Effector CD8-positive, alpha-beta T cell (primary cell): ENCODE results near the gene EBF3.

Source experiments
- DNase-seq: peaks from one replicate; lab custom pipeline; 2025; lab: John Stamatoyannopoulos, UW

Gene EBF3

DNA sequence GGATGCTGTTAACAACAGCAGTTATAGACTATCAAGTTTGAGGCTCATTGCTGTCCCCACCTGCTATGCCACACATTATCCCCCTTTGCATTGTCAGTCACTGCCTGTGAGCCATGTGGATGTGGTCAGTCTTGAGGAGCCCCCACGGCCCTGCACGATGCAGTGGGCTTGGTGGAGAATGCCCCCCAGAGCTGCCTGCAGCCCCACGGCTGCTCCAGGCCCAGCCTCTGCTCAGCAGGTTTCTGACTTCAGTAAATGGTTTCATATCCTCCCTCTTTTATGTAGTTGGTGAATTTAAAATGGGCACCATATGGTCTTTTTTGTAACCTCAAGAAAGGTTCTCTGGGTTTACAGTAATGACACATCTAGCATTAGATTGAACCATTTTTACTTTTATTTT, 164.1 kb downstream of the EBF3 start:
- no peak for DNase-seq

DNA sequence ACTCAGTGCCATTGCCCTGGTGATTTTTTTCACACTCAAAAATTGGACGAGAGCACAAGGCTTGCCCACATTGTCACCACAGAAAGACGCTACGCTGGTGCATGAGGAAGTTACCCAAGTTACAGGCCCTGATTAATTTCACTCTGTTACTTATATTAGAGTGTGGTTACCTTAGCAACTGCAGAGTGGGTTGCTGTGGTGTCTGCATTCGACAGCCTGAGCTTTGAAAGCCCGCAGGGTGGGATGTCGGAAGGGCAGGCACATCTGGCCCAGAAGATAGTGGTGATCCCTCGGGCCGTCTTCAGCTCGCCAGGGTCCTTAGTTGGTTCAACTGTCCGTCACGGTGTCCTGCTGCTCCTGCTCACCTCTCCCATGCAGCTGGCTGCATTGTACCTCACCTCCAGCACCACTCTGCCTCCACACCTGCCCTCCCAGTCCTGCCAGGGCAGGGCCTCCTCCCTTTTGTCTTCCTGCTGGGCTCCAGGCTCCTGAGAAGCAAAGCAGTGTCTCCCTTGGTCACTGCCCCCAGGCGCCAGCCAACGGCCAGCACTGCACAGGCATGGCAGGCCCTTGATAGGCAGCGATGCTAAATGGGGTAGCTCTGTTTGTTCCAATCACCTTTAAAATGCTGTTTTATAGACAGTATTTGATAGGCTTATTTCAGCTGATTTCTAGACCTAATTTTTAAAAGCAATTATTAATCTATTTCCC, 167.2 kb downstream of the EBF3 start:
- no peak for DNase-seq

DNA sequence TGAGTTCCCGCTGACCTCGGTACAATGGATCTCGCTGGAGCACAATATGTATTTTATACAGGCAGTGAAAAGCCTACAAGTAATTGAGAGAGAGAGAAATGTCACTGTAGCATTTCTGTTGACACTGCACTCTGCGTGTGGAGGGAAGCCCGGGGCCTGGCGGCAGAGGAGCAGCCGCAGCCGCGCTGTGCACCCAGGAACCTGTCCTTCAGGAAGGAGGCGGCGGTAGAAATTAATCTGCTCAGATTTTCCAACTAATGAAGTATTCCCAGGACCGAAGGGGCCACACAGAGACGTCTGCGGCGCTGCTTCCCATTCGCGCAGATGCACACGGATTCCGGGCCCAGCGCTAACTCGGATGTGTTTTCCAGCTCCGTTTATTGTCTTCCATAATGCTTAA, 170.1 kb downstream of the EBF3 start:
- DNase-seq, result no peak

DNA sequence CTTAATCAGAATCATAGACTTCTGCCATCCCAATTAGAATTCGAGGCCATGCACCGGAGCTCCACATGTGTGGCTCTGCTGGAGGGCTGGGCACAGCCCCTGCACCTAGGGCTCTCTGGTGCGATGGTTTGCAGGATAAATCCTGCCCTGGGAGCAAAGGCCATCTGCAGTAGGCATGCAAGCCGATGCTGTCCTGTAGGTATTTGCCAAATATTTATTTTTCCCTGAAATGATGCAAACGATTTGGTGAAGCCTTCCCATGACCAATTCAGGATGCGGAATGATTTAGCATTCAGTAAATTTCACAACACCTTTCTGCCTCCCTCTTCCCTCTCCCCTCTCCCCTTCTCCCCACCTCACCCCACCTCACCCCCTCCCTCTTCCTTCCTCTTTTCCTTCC, 170.6 kb downstream of the EBF3 start:
- DNase-seq, result no peak

DNA sequence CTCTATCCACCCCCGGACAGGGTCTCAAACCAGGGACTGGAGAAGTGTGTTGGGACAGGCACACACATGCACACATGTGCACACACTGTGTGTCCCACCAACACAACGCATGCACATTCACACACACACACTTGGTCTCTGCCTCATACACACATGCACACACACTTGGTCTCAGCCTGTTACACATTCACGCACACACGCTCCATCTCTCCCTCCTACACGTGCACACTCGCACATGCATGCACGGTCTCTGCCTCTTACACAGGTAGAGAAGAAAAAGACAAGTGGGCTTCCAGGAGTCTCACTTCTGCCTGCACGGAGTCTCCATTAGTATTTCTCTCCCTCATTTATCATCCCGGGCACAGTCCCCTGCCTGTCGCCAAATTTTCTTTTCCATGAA, 171.2 kb downstream of the EBF3 start:
- no peak for DNase-seq

DNA sequence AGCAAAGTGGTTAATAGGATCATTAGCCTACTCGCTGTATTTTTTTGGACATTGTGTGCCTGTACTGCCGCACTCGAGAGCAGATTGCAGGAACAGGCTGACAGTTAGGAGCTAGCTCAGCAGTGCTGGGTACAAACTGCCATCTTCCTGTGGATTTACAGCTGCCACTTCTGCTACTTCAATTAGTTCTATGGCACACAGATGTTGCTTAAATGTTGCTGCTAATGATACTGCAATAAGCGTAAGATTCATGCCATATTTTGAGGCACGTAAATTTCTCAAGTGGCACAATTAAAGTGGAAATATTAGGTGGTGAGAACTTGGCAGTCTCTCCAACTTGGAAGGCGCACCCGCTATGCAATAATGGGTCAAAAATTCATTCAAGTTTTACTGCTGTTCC, 171.9 kb downstream of the EBF3 start:
- no peak for DNase-seq

DNA sequence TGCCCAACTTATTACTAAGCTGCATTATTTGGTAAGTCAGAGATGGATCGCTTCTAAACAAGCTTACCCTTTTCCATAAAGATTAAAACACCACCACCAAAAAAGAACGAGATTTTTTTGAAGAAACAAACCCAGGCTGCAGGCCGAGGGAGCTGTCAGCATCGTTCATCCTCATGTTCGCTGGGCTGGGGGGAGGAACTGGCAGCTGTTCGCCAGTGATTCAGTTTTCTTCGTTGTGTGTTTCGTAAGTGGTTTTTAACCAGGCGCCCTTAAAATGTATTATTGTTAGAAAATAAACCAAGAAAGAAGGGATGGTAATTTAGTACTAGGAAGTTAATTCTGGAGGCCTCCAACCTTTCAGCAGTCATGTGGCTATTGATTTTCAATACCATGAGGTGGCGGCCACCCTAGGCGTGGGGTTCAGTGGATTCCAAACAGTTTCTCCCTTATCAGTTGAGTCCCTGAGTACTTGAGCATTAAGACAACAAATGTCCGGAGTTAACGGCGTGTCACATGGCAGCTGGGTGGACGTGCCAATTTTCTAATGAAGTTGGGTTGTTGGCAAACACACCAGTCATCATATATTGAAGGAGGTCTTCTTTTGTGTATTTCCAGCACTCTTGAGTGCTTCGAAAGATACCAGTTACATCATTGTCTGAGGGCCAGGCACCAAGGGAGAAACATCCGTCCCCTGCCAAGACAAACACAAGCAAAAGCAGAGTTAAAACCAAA, 173.2 kb downstream of the EBF3 start:
- DNase-seq, result no peak

DNA sequence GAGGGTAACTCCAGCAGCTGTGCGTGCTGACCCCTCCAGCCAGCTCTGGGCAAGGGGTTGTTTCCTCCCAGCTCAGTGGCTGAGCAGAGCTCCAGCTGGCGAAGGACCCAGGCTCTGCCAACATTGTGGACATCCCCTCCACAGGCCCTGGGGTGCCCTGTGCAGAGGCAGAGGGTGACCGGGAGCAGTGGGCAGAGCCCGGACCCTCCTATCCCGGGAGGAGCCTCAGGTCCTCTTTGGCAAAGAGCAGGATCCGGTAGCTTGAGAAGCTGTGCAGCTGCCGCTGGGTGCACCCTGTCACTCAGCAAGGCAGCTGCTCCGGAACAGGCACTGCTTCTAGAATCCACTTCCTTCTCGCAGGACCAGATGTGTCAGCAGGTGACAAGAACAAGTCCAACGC, 175.9 kb downstream of the EBF3 start:
- DNase-seq, result no peak

DNA sequence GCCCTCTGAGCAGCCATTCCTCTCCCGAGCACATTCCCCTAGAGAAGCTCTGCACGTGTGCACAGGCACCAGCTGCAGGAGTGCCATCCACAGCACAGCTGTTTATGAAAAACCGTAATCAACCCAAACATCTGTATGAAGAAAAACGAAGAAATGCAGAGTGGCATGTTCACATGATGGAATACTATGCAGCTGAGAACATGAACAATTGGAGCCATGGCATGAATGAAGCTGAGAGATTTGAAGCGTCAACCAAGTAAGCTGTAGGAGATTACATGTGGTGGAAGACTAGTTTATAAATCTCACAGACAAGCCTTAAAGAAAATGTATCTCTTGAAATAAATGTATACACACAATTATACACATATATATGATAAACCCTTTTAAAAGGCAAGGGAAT, 176.5 kb downstream of the EBF3 start:
- no peak for DNase-seq

DNA sequence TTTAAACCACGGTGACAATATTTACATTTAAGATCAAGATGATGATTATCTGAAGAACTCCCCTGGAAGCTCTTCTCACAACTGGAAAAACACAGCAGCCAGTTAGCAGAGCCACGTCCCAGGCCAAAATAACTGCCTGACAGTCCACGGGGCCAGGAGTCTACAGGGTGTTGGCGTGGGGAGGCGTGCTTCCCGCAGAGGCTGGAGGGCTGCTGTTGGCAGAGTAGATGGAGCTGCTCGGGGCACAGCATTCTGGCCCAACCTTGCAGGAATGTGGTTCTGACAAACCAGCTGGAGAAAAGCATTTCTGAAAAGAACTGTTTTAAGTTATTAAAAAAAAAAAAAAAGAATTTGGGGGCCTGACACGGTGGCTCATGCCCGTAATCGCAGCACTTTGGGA, 177.9 kb downstream of the EBF3 start:
- no peak for DNase-seq

DNA sequence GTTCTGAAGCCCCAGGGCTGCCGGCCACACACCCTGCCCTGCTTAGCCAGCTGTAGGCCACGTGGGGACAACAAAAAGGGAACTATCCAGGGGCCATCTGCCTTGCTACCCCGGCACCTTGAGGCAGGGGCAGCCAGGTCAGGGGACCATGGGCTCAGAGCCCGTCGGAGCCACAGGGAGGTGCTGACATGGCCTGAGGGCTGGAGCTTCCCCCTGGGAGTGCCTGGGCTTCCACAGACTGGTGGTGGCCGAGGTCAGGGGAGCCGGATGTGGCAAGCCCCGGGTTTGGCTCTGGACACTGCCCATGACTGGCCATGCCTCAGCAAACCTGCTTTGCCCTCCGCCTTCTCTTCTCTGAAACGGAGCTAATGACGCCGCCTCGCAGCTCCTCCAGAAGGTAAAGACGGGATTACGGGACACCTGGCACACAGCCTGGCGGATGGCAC, 178.5 kb downstream of the EBF3 start:
- no peak for DNase-seq
